ENCODE results near the gene GLTP.

DNA sequence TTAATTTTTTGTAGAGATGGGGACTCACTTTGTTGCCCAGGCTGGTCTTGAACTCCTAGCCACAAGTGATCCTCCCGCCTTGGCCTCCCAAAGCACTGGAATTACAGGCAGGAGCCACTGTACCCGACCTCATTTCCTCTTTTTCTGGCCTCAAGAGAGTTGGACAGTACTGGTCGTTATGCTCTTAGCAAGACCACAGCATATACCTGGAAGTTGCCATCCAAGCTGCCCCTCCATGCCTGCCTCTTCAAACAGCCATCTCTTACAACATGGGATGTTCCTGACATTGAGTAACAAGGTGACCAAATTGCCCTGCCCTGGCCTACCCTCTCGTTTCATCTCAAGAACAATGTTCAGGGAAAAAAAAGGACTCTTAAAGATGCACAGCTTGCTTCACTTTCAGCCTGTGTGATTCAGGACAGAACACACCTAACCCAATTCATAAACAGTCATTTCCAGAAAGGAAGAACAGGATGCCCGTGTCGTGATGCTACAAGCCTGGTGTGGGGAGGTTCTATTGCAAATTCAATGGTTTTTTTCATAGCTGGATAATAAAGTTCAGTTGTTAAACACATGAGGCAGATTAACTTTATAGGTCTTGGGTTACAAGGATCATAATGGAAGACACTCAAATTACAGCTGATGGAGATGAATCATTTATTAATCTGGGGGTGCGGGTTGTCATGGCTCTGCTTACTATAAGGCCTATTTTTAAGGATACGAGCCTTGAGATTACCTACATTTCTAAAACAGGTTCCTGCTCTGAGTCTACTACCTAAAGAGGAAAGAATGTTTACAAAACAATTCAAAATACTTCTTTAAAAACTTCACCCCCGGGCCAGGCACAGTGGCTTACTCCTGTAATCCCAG, 11.9 kb downstream of the GLTP start:
- TF ChIP-seq, protein P1, sequence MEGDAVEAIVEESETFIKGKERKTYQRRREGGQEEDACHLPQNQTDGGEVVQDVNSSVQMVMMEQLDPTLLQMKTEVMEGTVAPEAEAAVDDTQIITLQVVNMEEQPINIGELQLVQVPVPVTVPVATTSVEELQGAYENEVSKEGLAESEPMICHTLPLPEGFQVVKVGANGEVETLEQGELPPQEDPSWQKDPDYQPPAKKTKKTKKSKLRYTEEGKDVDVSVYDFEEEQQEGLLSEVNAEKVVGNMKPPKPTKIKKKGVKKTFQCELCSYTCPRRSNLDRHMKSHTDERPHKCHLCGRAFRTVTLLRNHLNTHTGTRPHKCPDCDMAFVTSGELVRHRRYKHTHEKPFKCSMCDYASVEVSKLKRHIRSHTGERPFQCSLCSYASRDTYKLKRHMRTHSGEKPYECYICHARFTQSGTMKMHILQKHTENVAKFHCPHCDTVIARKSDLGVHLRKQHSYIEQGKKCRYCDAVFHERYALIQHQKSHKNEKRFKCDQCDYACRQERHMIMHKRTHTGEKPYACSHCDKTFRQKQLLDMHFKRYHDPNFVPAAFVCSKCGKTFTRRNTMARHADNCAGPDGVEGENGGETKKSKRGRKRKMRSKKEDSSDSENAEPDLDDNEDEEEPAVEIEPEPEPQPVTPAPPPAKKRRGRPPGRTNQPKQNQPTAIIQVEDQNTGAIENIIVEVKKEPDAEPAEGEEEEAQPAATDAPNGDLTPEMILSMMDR (conservative IDR thresholded peaks at IDR 0.05 in 1 of 2, IDR thresholded peaks at IDR 0.05 in 1 of 2; ENCODE audit: extremely low read depth in 1 of 2, insufficient read depth in 1 of 2, low read depth in 1 of 2, low read length in 2 of 2), result no peak
- no peak for TF ChIP-seq EZH2 (IDR thresholded peaks at IDR 0.05; ENCODE audit: borderline replicate concordance, low read length)

All from mammary epithelial cell (primary cell).